AG09319 (cell line): ENCODE results near the gene CSNK2A1.

Experiments used
- DNase-seq: peaks from one replicate; pipeline ENCODE4 v3.0.0-alpha.2; 2010; ENCODE audit warnings: low read depth; ENCODE audit errors: extremely low read depth
- CTCF ChIP-seq: IDR thresholded peaks from 2 replicates; pipeline ENCODE4 v1.5.1; 2011; ENCODE audit warnings: low read depth, mild to moderate bottlenecking, inconsistent platforms, low read length, moderate library complexity

CSNK2A1 gene

DNA sequence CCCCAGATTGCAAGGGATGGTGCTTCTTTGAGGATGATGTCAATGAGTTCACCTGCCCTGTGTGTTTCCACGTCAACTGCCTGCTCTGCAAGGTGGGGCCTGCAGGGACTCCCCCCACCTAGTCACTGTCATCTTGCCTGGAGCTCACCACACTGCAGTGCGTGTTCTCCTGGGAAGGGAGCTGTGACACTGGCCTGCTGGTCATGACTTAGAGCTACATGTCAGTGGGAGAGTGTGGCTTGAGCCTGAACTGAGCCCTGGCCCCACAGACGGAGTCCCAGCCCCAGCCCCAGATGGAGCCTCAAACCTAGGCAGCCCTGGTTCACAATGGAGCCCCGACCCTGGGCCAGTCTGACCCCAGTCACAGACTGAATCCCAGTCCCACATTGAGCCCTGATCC is 116.2 kb downstream of the CSNK2A1 start:
- DNase-seq = no peak
- no peak for TF ChIP-seq CTCF

- TF ChIP-seq CTCF = no peak
- no peak for DNase-seq
Measured at GRCh38 chr20:426566-426965, 117.0 kb downstream of the CSNK2A1 start.
